Heart left ventricle (tissue), 13 donors: Measurements from ENCODE around the gene MFSD8.
A peak's percentile ranks its signal among the peaks of the same experiment; 100 is the strongest.

Experiments used
- POLR2A ChIP-seq, 2 donors: fragments of 450-650 bp; IDR thresholded peaks; one replicate each; pipeline ENCODE4 v1.6.1; 2017; ENCODE audit warnings: antibody characterized with exemption in 2 of 2, mild to moderate bottlenecking in 2 of 2, moderate library complexity in 2 of 2
- TF ChIP-seq, protein P1 (sequence below), 12 donors: fragments of 200-600 bp; sonication (generic) in 4 of 12; IDR thresholded peaks; one replicate each; pipeline versions ENCODE4 v1.5.0 to v1.8.0; 2018 to 2022; ENCODE audit warnings: antibody characterized with exemption in 12 of 12, mild to moderate bottlenecking in 5 of 12
- donor health status: ischemic (EF 13 %, LVEDD 7.1; RV severe dilation, severe dysfunction).
- donor health status: DM: no; HTN: yes; CAD: no.
- donor health status: DM: no; HTN: no; CAD: no.
- donor health status: ischemic (EF 25% LVEDD 6.9; RV normal size, moderate dysfunction).
- donor health status: ischemic (EF 25% LVEDD 5.7; RV mildly dilated, moderate dysfunction).
- donor health status: ischemic (EF 35%, LVEDD 5.7; RV mildly dilated, moderate dysfunction).
- donor health status: nonischemic (EF 11% LVEDD 7.7; RV severe dilation, severe dysfunction).
- donor health status: DM: yes; HTN: yes; CAD: no.
- donor health status: PGD.
- donor health status: ischemic (EF 29% LVEDD 5.4; RV normal size, mild dysfunction).
- donor health status: nonischemic (EF 23%, LVEDD 6.1; RV moderate dilation, normal function).

DNA sequence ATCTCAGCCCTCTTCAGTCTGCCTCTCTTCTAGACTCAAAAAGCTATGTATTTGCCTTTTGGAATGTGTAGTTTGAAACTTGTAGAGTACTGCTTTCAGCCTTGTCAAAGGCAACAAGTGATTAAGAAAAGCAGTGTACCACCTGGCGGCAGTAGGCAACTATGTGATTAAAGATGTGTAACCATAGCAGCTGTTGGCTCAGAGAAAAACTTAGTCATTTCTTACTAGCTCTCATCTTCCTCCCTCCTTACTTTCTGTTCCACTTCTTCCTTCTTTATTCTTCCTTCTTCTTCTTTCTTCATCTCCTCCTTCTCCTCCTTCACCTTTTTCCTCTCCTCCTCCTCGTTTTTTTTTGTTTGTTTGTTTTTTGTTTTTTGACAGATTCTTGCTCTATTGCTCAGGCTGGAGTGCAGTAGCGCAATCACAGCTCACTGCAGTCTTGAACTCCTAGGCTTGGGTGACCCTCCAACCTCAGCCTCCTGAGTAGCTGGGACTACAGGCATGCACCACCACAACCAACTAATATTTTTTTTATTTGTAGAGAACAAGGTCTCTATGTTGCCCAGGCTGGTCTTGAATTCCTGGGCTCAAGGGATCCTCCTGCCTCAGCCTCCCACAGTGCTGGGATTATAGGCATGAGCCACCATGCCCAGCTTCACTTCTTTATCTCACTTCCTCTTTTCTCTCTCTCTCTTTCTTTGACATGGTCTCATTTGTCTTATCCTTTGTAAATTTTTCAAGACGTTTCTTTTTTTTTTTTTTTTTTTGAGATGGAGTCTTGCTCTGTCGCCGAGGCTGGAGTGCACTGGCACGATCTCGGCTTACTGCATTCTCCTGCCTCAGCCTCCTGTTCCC lies 32.8 kb upstream of the MFSD8 start:
- no peak for TF ChIP-seq POLR2A (IDR thresholded peaks at IDR 0.05)
- TF ChIP-seq, protein P1, sequence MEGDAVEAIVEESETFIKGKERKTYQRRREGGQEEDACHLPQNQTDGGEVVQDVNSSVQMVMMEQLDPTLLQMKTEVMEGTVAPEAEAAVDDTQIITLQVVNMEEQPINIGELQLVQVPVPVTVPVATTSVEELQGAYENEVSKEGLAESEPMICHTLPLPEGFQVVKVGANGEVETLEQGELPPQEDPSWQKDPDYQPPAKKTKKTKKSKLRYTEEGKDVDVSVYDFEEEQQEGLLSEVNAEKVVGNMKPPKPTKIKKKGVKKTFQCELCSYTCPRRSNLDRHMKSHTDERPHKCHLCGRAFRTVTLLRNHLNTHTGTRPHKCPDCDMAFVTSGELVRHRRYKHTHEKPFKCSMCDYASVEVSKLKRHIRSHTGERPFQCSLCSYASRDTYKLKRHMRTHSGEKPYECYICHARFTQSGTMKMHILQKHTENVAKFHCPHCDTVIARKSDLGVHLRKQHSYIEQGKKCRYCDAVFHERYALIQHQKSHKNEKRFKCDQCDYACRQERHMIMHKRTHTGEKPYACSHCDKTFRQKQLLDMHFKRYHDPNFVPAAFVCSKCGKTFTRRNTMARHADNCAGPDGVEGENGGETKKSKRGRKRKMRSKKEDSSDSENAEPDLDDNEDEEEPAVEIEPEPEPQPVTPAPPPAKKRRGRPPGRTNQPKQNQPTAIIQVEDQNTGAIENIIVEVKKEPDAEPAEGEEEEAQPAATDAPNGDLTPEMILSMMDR (IDR thresholded peaks at IDR 0.05), result peak in 3 of 12 donors; percentile 7 to 35 (median 18)
